Measurements from ENCODE around the gene ERI2.
"Not testable (repeated sequence)": the region's sequence is repeated elsewhere in the genome, so short reads cannot be mapped to it uniquely, and the experiment has no call there.

The ERI2 gene

DNA sequence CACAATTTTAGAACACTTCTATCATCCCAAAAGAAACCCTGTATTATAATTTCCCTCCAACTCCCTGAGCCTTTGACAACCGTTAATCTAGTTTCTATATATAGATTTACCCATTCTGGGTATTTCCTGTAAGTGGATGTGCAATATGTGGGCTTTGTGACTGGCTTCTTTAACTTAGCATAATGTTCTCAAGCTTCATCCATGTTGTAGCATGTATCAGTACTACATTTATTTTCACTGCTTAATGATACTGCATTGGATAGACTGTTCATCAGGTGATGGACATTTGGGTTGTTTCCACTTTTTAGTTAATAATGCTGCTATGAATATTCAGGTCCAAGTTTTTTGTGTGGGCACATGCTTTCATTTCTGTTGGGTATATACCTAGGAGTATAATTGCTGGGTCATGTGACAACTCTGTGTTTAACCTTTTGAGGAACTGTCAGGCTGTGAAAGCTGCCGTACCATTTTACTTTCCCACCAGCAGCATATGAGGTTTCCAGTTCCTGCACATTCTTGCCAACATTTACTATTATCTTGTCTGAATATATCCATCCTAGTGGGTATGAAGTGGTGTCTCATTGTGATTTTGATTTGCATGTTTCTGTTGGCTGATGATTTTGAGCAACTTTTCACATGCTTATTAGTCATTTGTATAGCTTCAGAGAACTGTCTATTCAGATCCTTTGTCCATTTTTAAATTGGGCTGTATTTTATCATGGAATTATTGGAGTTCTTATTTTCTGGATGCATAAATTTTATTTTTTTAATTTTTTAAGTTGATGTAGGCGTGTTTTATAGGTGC, 16.5 kb upstream of the ERI2 start:
- DNase-seq, result peak; percentile 64
- in situ Hi-C loops (cut with MboI; ENCODE audit: low pct_unique_long_range_greater_than_20kb, low sequenced_read_pairs), result no loop called here

DNA sequence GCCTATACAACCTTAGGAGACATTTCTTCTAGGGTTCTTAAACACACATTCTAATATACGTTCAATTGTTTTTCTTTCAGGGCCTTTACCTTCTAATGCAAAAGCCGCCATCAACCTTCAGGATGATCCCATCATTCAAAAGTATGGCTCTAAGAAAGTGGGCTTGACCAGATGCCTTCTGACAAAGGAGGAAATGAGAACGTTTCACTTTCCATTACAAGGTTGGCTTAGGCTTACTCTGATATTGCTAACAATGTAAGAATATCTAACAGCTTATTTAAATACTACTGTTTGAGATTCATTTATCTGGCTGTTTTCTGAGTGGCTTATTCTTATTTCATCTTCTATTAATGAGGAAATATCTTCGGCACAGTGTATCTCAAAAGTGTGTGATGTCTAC, 15.4 kb upstream of the ERI2 start:
- in situ Hi-C loops (cut with MboI; ENCODE audit: low pct_unique_long_range_greater_than_20kb, low sequenced_read_pairs), result no loop called here
- DNase-seq, result no peak

DNA sequence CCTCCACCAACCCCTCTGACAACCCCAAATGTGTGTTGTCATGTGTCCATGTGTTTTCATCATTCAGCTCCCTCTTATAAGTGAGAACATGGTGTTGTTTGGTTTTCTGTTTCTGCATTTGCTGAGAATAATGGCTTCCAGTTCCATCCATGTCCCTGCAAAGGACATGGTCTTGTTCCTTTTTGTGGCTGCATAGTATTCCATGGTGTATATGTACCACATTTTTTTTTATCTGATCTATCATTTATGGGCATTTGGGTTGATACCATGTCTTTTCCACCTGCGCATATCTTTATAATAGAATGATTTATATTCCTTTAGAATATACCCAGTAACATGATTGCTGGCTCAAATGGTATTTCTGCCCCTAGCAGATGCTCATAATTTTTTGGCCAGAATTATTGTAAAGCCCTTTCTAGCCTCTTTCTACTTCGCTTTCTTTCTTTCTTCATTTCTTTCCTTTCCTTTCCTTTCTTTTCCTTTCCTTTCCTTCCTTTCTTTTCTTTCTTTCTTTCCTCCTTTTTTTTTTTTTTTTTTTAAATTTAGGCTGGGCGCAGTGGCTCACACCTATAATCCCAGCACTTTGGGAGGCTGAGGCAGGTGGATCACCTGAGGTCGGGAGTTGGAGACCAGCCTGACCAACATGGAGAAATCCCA, 12.8 kb upstream of the ERI2 start:
- no peak for DNase-seq
- in situ Hi-C loops (cut with MboI; ENCODE audit: low pct_unique_long_range_greater_than_20kb, low sequenced_read_pairs), result no loop called here

DNA sequence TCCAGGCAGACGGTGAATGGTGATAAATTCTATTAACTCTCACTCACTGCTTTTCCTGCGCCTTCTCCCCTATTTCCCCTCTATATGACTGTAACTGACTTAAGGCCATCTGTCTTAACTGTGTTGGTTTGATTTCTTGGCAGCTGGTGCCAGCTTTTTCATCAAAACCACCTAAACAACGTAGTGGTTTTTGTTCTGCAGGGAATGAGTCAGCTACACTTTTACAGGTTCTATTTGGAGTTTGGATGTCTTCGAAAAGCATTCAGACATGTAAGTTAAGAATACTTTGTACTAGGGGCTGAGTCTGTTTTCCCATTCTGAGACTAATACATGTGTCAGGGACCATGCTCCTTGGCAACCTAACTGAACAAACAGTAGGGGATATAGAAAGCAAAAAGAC, 8.5 kb upstream of the ERI2 start:
- DNase-seq, result no peak
- in situ Hi-C loops (cut with MboI; ENCODE audit: low pct_unique_long_range_greater_than_20kb, low sequenced_read_pairs), result no loop called here

DNA sequence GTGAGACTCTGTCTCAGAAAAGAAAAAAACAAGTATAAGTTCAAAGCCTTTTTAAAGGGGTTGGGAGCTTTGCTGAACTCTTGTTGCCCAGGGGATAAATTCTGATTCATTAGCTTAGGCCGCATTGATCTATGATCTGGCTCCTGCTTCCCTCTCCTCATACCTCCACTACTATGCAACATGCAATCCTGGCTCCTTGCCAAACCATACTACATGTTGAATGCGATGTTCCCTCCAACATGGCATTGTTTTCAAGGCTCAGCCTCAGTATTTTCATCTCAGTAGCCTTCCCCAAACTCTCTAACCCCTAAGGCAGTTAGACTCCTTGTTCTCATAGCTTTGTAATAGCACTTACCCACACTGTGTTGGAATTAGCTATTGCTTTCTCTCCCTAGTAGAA, 6.2 kb upstream of the ERI2 start:
- DNase-seq, result no peak
- in situ Hi-C loops (cut with MboI; ENCODE audit: low pct_unique_long_range_greater_than_20kb, low sequenced_read_pairs), result no loop called here

DNA sequence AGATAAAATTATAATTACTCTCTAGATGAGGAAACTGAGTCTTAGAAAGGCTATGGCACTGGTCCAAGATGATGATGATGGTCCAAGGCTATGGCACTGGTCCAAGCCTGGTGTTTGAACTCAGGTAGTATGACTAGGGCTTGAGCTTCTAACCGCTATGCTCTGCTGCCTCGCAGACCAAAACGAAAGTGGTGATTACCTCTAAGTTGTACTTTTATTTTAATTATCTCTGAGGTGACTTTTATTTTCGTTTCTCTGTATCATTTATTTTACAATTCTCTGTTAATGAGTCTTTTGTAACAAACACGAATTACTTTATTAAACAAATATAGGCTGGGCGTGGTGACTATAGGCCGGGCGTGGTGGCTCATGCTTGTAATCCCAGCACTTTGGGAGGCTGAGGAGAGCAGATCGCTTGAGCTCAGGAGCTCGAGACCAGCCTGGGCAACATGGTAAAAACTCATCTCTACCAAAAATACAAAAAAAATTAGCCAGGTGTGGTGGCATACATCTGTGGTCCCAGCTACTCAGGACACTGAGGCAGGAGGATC, 5.7 kb upstream of the ERI2 start:
- DNase-seq, result no peak
- in situ Hi-C loops (cut with MboI; ENCODE audit: low pct_unique_long_range_greater_than_20kb, low sequenced_read_pairs), result no loop called here

DNA sequence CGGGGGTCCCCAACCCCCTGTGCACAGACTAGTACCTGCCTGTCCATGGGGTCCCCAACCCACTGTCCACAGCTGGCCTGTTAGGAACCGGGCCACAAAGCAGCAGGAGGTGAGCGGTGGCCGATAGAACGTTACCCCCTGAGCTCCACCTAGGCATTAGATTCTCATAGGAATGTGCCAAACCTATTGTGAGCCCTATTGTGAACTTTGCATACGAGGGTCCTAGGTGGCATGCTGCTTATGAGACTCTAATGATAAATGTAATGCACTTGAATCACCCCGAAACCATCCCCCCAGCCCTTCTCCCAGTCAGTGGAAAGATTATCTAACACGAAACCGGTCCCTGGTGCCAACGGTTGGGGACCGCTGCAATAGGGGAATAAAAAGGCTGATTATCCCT, 1.6 kb upstream of the ERI2 start:
- in situ Hi-C loops (cut with MboI; ENCODE audit: low pct_unique_long_range_greater_than_20kb, low sequenced_read_pairs), result no loop called here
- no peak for DNase-seq

DNA sequence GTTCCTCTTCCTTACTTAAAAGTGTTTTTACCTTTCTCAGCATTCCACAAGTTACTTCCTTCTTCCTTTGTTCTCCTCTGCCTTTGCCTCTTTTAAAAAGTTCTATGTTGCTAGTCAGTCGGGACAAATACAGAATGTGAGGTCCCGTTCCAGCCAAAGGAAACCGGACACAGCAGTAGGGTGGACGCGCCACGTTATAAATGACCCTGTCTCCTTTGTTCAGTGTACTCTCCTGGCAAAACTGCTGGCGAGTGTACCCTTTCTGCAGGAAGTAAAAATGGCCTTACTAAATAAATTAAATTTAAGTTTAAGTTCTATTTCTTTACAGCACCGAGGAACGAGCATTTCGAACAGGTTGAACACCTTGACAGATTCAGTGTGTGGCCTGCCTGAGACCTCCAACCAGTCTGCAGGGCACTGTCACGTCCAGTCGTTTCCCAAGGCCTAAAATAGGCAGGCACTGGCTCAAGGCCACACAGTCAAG, 546 bp downstream of the ERI2 start:
- in situ Hi-C loops (cut with MboI; ENCODE audit: low pct_unique_long_range_greater_than_20kb, low sequenced_read_pairs); DNase-seq: not testable (repeated sequence)

DNA sequence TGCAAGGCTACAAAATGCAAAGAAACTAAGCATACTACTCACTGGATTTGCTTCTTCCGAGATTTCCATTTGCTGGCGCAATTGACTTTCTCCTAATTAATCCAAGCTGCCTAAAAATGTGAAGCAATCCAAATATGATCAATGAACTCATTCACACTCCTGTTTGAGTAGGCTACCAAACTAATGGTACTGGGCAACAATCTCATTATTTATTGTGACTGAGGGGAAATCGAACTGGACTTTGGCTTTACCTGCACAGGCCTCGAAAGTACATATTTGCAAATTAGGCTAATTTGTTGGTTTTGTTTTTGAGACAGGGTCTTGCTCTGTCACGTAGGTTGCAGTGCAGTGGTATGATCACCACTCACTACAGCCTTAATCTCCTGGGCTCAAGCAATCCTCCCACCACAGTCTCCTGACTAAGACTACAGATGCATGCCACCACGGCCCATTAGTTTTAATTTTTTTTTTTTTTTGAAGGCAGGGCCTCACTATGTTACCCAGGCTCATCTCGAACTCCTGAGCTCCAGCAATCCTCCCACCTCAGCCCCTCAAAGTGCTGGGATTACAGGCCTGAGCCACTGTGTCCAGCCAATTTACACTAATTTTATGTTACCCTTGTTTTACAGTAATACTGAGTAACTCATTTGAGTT, 2.6 kb downstream of the ERI2 start:
- in situ Hi-C loops (cut with MboI; ENCODE audit: low pct_unique_long_range_greater_than_20kb, low sequenced_read_pairs), result no loop called here
- no peak for DNase-seq

GRCh38 chr16:20803192-20803560, 3.1 kb downstream of the ERI2 start:
- no peak for DNase-seq
- in situ Hi-C loops (cut with MboI; ENCODE audit: low pct_unique_long_range_greater_than_20kb, low sequenced_read_pairs), result no loop called here

DNA sequence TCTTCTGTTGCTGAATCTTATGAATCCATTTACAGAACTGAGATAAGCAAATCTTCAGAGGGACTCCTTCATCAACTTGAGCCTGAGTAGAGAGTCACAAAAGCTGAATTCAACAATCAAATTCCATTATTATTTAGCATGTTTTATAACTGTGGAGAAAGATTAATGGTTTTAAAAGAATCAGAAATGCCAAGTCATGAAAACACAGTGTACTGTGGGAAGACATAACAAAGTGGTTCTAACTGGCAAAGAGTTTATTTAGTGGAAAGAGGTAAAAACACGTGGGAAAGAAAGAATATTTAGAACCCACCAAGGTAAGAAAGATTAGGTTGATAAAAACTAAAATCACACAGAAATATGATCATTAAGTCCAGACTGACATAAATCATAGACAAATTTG, 5.0 kb downstream of the ERI2 start:
- in situ Hi-C loops (cut with MboI; ENCODE audit: low pct_unique_long_range_greater_than_20kb, low sequenced_read_pairs), result no loop called here
- no peak for DNase-seq

- in situ Hi-C loops (cut with MboI; ENCODE audit: low pct_unique_long_range_greater_than_20kb, low sequenced_read_pairs), result no loop called here
- DNase-seq, result no peak
Observed at GRCh38 chr16:20799599-20799998, 6.7 kb downstream of the ERI2 start.

- DNase-seq, result no peak
- in situ Hi-C loops (cut with MboI; ENCODE audit: low pct_unique_long_range_greater_than_20kb, low sequenced_read_pairs), result no loop called here
Observed at GRCh38 chr16:20798364-20798763, 7.9 kb downstream of the ERI2 start.

- in situ Hi-C loops (cut with MboI; ENCODE audit: low pct_unique_long_range_greater_than_20kb, low sequenced_read_pairs), result no loop called here
- no peak for DNase-seq
Observed at GRCh38 chr16:20791923-20792612, 14.2 kb downstream of the ERI2 start.

GRCh38 chr16:20789130-20789529, 17.1 kb downstream of the ERI2 start:
- DNase-seq, result no peak
- in situ Hi-C loops (cut with MboI; ENCODE audit: low pct_unique_long_range_greater_than_20kb, low sequenced_read_pairs), result no loop called here

- DNase-seq, result no peak
- in situ Hi-C loops (cut with MboI; ENCODE audit: low pct_unique_long_range_greater_than_20kb, low sequenced_read_pairs), result no loop called here
Observed at GRCh38 chr16:20784204-20784603, 22.1 kb downstream of the ERI2 start.

DNA sequence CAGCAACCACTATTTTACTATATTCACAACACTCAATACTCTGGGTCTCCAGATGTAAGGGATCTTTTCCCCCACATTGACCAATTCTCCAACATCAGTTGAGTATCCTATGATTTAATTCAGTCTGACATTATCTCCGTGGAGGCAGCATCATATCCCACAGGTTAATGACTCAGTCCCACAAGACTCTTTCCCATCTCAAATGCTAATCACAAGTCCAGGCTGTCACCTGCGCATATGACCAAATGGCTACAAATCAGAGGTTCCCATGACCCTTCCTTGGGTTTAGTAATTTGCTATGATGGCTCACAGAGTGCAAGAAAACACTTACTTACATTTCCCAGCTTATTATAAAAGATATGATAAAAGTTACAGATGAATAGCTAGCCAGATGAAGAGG, 23.8 kb downstream of the ERI2 start:
- in situ Hi-C loops (cut with MboI; ENCODE audit: low pct_unique_long_range_greater_than_20kb, low sequenced_read_pairs), result no loop called here
- DNase-seq, result no peak

DNA sequence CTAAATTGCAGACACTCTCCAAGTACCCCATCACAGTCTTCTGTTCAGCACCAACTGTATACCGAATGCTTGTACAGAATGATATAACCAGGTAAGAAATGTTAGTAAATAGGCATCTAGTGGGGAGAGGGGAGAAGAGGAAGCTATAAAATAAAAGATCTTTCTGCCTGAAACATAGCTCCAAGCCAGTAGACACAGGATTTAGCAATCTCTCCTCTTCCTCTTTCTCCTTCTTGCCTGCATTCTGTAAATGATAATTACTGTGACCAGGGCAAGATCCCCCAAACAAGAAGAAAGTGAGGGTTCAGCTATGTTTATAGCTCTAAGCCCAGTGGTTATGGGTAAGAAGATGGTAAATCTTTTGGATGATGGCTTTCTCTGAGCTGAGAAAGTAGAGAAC, 24.6 kb downstream of the ERI2 start:
- in situ Hi-C loops (cut with MboI; ENCODE audit: low pct_unique_long_range_greater_than_20kb, low sequenced_read_pairs), result no loop called here
- DNase-seq, result peak; percentile 55

DNA sequence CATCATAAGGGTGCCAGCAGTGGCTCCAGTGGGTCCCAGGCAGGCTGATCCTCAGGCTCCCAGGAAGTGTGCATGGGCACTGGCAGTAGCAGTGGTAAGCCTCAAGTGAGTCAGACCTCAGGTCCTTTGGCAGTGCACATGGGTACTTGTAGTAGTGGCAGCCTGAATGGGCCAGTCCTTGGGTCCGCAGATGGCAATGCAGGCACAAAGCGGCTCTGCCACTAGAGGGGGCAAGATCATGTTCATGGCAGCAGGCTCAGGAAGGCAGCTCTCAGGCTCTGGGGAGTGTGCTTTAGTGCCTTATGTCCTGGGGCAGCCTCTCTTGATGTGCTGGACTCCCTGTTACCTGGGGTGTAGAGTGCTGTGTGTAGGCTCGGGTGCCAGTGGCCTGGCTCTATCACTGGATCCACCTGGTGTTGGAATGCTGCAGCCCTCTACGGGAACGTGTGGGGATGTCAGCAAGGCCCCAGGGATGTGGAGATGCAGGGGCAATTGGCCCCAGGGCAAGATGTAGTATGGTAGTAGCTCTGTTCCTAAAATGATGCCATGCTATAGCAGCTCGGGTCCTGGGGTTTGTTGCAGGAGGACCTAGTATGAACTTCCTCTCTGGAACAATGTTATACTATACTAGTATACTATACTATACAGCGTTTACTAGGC, 31.4 kb downstream of the ERI2 start:
- peak; percentile 84 for DNase-seq
- in situ Hi-C loops (cut with MboI; ENCODE audit: low pct_unique_long_range_greater_than_20kb, low sequenced_read_pairs), result no loop called here
